22Rv1 (cell line): ENCODE results near the gene SMG9.

ENCODE experiments used
- CTCF ChIP-seq: fragments of 450-650 bp; IDR thresholded peaks from 2 replicates; pipeline ENCODE4 v1.5.1; 2017; ENCODE audit warnings: mild to moderate bottlenecking
- ZFX ChIP-seq: fragments of 450-650 bp; IDR thresholded peaks from 2 replicates; pipeline ENCODE4 v1.6.1; 2017; ENCODE audit warnings: antibody characterized with exemption, borderline replicate concordance

- no peak for TF ChIP-seq CTCF
- no peak for TF ChIP-seq ZFX
Measured at GRCh38 chr19:43692877-43693276, 61.9 kb downstream of the SMG9 start.
